Hepatocyte (in vitro differentiated cells): ENCODE measurements around the gene COQ8B.

Source experiments
- EZH2 ChIP-seq: fragments of 200-600 bp; sonication (generic); IDR thresholded peaks from 2 replicates; pipeline ENCODE4 v1.6.1; 2016; ENCODE audit warnings: antibody characterized with exemption, mild to moderate bottlenecking, borderline replicate concordance
- EZH2phosphoT487 ChIP-seq: fragments of 200-600 bp; sonication (generic); IDR thresholded peaks from one replicate; pipeline ENCODE4 v1.6.1; 2018; ENCODE audit warnings: antibody characterized with exemption, mild to moderate bottlenecking, low read depth, moderate library complexity; ENCODE audit not compliant: unreplicated experiment, severe bottlenecking
- TF ChIP-seq, protein P1 (sequence below): fragments of 200-600 bp; sonication (generic); IDR thresholded peaks from 2 replicates; pipeline ENCODE4 v1.5.1; 2016; ENCODE audit warnings: antibody characterized with exemption, mild to moderate bottlenecking; ENCODE audit not compliant: poor library complexity

GRCh38 chr19:40754611-40755247 lies 38.0 kb upstream of the COQ8B start:
- TF ChIP-seq, protein P1, sequence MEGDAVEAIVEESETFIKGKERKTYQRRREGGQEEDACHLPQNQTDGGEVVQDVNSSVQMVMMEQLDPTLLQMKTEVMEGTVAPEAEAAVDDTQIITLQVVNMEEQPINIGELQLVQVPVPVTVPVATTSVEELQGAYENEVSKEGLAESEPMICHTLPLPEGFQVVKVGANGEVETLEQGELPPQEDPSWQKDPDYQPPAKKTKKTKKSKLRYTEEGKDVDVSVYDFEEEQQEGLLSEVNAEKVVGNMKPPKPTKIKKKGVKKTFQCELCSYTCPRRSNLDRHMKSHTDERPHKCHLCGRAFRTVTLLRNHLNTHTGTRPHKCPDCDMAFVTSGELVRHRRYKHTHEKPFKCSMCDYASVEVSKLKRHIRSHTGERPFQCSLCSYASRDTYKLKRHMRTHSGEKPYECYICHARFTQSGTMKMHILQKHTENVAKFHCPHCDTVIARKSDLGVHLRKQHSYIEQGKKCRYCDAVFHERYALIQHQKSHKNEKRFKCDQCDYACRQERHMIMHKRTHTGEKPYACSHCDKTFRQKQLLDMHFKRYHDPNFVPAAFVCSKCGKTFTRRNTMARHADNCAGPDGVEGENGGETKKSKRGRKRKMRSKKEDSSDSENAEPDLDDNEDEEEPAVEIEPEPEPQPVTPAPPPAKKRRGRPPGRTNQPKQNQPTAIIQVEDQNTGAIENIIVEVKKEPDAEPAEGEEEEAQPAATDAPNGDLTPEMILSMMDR = no peak
- TF ChIP-seq EZH2 (no peak), EZH2phosphoT487 (no peak)
